Measurements from ENCODE around the gene DYNLT2B. TPM values are rescaled to one million over a fixed set of nuclear protein-coding genes. Genes with fewer than 3 reads are reported as not detected.
"Not testable (repeated sequence)": the region's sequence is repeated elsewhere in the genome, so short reads cannot be mapped to it uniquely, and the experiment has no call there.

Gene DYNLT2B
- polyA plus RNA-seq, 3 donors: 2.5 to 3.0 (median 2.7) TPM

GRCh38 chr3:196246612-196247308, 71.3 kb downstream of the DYNLT2B start:
- H3K4me1 Mint-ChIP-seq: peaks cover 4% of the 10 kb centered on the region
- peak overlapping the region in 6 of 7 donors; percentile 12 to 86 (median 71) for H3K27ac Mint-ChIP-seq
- intact Hi-C loops (cut with micrococcal nuclease): no loop called here
- Histone ChIP-seq H3K36me3 (replicated peaks in 1 of 2; ENCODE audit: control insufficient read depth in 1 of 2, insufficient read depth in 2 of 2, low read length in 2 of 2) (peaks cover 49 to 82% of the 10 kb centered on the region in 2 donors), H3K27me3 (ENCODE audit: control insufficient read depth in 2 of 2, insufficient read depth in 2 of 2, low read length in 2 of 2) (no peaks in the 10 kb centered on the region), H4K20me1 (ENCODE audit: insufficient read depth, low read length) (peaks cover 39% of the 10 kb centered on the region), H2AFZ (ENCODE audit: insufficient read depth, low read depth, low read length, poor library complexity, severe bottlenecking) (no peak overlapping the region), H3K4me3 (replicated peaks in 1 of 3; ENCODE audit: low read depth in 2 of 3, low read length in 3 of 3) (no peak overlapping the region), H3K9ac (ENCODE audit: insufficient read depth, low read length, poor library complexity, severe bottlenecking) (no peak overlapping the region), H3K79me2 (ENCODE audit: insufficient read depth, low read length) (peaks cover 8% of the 10 kb centered on the region), H3K4me1 (ENCODE audit: control insufficient read depth in 1 of 2, insufficient read depth in 2 of 2, low read length in 2 of 2) (no peaks in the 10 kb centered on the region), H3K9me3 (replicated peaks in 1 of 2; ENCODE audit: control insufficient read depth in 1 of 2, insufficient read depth in 1 of 2, low read length in 2 of 2) (no peaks in the 10 kb centered on the region), H3K27ac (ENCODE audit: low read depth in 1 of 2, low read length in 2 of 2) (peak overlapping the region in 1 of 2 donors; percentile 47), H3K4me2 (replicated peaks; ENCODE audit: extremely low read depth, low read length, poor library complexity, severe bottlenecking) (no peak overlapping the region)
- H3K9me3 Mint-ChIP-seq: peaks cover 0 to 1% (median 0%) of the 10 kb centered on the region in 7 donors
- H3K36me3 Mint-ChIP-seq: peaks cover 54 to 82% of the 10 kb centered on the region in 2 donors
- TF ChIP-seq CTCF (IDR thresholded peaks at IDR 0.05): no peak
- WGBS (ENCODE audit: insufficient coverage): no CpG with 5 or more reads among the region's 13 CpGs
- no peaks in the 10 kb centered on the region for H3K27me3 Mint-ChIP-seq (ENCODE audit: low read depth in 3 of 3)
- H3K4me3 Mint-ChIP-seq: no peak overlapping the region
- peak; percentile 25 to 41 (median 41) for DNase-seq

GRCh38 chr3:196244166-196244565, 73.9 kb downstream of the DYNLT2B start:
- H3K9me3 ChIP-seq (replicated peaks in 1 of 2; ENCODE audit: control insufficient read depth in 1 of 2, insufficient read depth in 1 of 2, low read length in 2 of 2); H3K27me3 Mint-ChIP-seq (ENCODE audit: low read depth in 3 of 3); H3K27ac ChIP-seq (ENCODE audit: low read depth in 1 of 2, low read length in 2 of 2); H2AFZ ChIP-seq (ENCODE audit: insufficient read depth, low read depth, low read length, poor library complexity, severe bottlenecking); DNase-seq; H3K4me3 Mint-ChIP-seq; H3K4me1 Mint-ChIP-seq; H3K9me3 Mint-ChIP-seq; H3K79me2 ChIP-seq (ENCODE audit: insufficient read depth, low read length); H3K27me3 ChIP-seq (ENCODE audit: control insufficient read depth in 2 of 2, insufficient read depth in 2 of 2, low read length in 2 of 2); H3K9ac ChIP-seq (ENCODE audit: insufficient read depth, low read length, poor library complexity, severe bottlenecking); H3K27ac Mint-ChIP-seq; H3K4me2 ChIP-seq (replicated peaks; ENCODE audit: extremely low read depth, low read length, poor library complexity, severe bottlenecking); intact Hi-C loops (cut with micrococcal nuclease); H3K4me3 ChIP-seq (replicated peaks in 1 of 3; ENCODE audit: low read depth in 2 of 3, low read length in 3 of 3); H3K4me1 ChIP-seq (ENCODE audit: control insufficient read depth in 1 of 2, insufficient read depth in 2 of 2, low read length in 2 of 2): not testable (repeated sequence)
- H4K20me1 ChIP-seq (ENCODE audit: insufficient read depth, low read length): peaks cover 22% of the 10 kb centered on the region
- WGBS (ENCODE audit: insufficient coverage): over 99% methylated on average over 17 of the region's 34 CpGs
- H3K36me3 ChIP-seq (replicated peaks in 1 of 2; ENCODE audit: control insufficient read depth in 1 of 2, insufficient read depth in 2 of 2, low read length in 2 of 2): peaks cover 64 to 85% of the 10 kb centered on the region in 2 donors
- H3K36me3 Mint-ChIP-seq: peaks cover 66 to 96% of the 10 kb centered on the region in 2 donors
